ENCODE measurements around the gene LTBP4.

LTBP4 gene

DNA sequence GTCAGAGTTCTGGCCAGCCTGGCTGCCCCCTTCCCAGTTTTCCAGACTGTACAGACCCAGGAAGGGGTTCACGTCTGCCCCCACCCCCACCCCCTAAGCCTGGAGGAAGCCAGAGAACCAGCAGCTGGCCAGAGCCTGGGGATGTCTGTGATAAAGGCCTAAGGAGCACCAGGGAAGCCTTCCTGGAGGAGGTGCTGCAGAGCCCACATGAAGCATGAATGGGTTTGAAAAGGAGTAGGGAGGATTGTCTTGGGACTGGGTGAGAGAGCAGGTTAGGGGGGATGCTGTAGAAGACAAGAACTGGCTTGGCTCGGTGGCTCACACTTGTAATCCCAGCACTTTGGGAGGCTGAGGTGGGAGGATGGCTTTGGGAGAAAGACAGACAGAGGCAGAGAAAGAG, 18.7 kb upstream of the LTBP4 start:
- TF ChIP-seq, protein P1, sequence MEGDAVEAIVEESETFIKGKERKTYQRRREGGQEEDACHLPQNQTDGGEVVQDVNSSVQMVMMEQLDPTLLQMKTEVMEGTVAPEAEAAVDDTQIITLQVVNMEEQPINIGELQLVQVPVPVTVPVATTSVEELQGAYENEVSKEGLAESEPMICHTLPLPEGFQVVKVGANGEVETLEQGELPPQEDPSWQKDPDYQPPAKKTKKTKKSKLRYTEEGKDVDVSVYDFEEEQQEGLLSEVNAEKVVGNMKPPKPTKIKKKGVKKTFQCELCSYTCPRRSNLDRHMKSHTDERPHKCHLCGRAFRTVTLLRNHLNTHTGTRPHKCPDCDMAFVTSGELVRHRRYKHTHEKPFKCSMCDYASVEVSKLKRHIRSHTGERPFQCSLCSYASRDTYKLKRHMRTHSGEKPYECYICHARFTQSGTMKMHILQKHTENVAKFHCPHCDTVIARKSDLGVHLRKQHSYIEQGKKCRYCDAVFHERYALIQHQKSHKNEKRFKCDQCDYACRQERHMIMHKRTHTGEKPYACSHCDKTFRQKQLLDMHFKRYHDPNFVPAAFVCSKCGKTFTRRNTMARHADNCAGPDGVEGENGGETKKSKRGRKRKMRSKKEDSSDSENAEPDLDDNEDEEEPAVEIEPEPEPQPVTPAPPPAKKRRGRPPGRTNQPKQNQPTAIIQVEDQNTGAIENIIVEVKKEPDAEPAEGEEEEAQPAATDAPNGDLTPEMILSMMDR (IDR thresholded peaks at IDR 0.05): no peak

DNA sequence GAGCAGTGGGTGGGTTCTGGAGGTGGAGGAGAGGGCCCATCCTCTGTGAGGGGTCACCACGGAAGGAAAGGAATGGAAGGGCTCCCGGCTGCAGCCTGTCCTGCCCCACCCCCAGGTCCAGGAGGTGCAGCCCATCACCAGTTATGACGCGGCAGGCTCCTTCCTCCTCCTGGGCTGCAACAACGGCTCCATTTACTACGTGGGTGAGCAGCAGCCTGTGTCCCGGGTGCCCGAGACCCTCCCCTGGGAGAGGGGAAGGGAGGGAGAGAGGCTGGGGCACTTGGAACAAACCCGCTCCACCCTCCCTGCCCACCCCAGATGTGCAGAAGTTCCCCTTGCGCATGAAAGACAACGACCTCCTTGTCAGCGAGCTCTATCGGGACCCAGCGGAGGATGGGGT, 17.9 kb upstream of the LTBP4 start:
- TF ChIP-seq, protein P1 (IDR thresholded peaks at IDR 0.05): no peak

DNA sequence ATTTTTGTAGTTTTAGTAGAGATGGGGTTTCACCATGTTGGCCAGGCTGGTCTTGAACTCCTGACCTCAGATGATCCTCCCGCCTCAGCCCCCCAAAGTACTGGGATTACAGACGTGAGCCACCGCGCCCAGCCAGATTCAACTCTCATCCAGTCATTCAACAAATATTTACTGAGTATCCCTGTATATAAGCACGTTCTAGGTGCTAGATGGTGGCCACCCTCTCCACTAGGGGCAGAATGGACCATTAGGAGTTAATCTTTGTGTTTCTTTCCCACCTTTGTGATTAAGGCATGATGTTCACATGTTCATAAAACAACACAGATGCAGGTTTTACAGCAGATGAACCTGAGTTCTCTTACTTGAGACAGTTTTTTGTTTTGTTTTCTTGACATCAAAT, 17.2 kb upstream of the LTBP4 start:
- TF ChIP-seq, protein P1 (IDR thresholded peaks at IDR 0.05): no peak

DNA sequence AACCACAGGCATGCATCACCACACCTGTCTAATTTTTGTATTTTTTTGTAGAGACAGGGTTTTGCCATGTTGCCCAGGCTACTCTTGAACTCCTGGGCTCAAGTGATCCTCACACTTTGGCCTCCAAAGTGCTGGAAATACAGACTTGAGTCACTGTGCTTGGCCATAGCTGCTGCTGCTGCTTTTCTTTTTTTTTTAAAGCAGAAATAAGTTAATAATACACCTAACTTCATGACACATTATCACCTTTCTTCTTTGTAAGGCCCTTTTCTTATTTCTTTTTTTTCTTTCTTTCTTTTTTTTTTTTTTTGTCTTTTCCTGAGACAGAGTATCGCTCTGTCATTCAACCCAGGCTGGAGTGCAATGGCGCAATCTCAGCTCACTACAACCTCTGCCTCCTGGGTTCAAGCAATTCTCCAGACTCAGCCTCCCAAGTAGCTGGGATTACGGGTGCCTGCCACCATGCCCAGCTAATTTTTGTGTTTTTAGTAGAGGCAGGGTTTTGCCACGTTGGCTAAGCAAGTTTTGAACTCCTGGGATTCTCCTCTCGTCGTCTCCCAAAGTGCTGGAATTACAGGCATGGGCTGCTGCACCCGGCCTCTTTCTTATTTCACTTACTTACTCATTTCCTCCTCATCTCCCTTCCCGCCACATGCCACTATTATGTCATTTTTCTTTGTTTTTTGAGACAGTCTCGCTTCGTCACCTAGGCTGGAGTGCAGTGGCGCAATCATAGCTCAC, 15.8 kb upstream of the LTBP4 start:
- TF ChIP-seq, protein P1 (IDR thresholded peaks at IDR 0.05): no peak

DNA sequence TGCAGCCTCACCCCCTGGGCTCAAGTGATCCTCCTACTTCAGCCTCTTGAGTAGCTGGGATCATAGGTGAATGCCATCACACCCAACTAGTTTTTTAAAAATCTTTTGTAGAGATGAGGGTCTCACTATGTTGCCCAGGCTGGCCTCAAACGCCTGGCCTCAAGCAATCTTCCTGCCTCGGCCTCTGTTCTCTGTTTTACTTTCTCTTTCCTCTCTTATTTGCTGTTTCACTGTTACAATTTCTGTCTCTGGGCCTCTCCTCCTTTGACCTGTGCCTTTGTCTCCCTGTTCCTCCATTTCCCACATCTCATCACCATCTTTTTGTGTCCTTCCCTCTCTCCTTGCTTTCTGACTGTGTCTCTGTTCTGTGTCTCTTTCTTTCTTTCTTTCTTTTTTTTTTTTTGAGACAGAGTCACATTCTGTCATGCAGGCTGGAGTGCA, 15.2 kb upstream of the LTBP4 start:
- TF ChIP-seq, protein P1 (IDR thresholded peaks at IDR 0.05): no peak

DNA sequence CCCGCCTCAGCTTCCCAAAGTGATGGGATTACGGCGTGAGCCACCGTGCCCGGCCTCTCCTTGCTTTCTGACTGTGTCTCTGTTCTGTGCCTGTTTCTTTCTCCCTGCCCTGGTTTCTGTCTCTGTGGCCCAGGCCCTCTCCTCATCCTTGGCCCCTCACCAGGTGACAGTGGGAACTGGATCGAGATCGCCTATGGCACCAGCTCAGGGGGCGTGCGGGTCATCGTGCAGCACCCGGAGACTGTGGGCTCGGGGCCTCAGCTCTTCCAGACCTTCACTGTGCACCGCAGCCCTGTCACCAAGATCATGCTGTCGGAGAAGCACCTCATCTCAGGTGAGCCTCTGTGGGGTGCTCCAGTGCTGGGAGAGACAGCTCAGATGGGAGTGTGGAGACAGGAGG, 14.6 kb upstream of the LTBP4 start:
- TF ChIP-seq, protein P1 (IDR thresholded peaks at IDR 0.05): no peak

DNA sequence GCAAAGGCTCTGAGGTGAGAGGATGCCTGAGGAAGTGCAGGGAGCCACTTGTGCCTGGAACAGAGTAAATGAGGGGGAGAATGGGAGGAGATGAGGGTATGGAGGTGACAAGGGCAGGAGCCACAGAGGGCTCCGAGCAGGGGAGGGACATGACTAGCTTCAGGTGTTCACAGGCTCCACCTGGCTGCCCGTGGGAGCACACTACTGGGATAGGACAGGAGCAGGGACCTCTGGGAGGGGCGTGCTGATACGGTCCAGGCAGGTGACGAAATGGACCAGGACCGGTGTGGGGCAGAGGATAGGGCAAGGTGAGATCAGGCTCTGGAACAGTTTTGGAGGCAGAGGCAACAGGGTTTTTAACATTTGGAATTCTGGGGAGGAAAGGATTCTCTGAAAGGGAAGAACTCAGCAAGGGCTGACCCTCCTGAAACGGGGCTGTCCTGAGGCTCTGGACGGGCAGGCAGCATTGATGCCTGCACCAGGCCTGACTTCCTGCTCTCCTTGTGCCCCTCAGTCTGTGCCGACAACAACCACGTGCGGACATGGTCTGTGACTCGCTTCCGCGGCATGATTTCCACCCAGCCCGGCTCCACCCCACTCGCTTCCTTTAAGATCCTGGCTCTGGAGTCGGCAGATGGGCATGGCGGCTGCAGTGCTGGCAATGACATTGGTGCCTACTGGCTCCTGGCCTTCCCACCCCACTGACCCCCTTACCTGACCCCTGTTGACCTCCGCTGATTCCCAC, 12.9 kb upstream of the LTBP4 start:
- TF ChIP-seq, protein P1 (IDR thresholded peaks at IDR 0.05): no peak
